ENCODE results near the gene DLGAP3.
"Not testable (repeated sequence)": the region's sequence is repeated elsewhere in the genome, so short reads cannot be mapped to it uniquely, and the experiment has no call there.

The DLGAP3 gene

DNA sequence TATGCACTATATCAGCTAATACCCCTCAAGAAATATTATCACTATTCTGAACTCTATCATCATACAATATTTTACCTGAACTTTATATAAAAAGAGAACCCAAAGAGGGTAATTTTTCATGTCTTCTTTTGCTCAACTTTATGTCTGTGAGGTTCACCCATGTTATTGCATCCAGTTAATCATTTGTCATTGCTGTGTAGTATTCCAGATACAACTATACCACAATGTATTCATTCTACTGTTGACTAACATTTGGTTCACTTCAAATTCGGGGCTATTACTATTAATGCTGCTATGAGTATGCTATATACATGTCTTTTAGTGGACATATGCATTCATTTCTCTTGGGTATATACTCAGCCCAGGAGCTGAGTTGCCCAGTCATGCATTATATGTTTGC lies 21.0 kb upstream of the DLGAP3 start:
- no peak for ATAC-seq
- H3K27ac Mint-ChIP-seq = no peak overlapping the region
- H3K27me3 Mint-ChIP-seq = peaks cover 3% of the 10 kb centered on the region
- no peak overlapping the region for H3K4me3 Mint-ChIP-seq
- peaks cover 4% of the 10 kb centered on the region for H3K9me3 Mint-ChIP-seq
- DNase-seq = no peak
- H3K36me3 Mint-ChIP-seq (ENCODE audit: low read depth) = no peaks in the 10 kb centered on the region
- H3K4me1 Mint-ChIP-seq = no peaks in the 10 kb centered on the region

DNA sequence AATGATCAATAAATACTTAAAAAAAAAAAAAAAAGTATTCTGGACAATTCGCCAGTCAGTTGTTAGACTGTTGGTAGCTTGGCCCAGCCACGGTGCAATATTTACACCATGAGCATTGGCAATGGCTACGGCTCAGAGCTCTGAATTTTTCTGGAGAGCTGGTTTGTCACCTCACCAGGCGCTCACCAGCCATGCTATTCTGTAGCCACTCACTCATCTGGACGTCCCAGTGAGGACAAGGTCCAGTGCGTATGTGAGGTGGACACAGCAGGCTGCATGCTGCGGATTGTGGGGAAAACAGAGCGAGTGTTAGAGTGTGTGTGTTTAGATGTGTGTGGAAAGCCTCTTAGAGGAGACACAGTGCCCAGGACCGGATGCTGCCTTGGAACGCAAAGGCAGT lies 19.3 kb upstream of the DLGAP3 start:
- peaks cover 10% of the 10 kb centered on the region for H3K27me3 Mint-ChIP-seq
- H3K27ac Mint-ChIP-seq; H3K36me3 Mint-ChIP-seq (ENCODE audit: low read depth); H3K4me1 Mint-ChIP-seq; ATAC-seq; H3K9me3 Mint-ChIP-seq; DNase-seq; H3K4me3 Mint-ChIP-seq: not testable (repeated sequence)

DNA sequence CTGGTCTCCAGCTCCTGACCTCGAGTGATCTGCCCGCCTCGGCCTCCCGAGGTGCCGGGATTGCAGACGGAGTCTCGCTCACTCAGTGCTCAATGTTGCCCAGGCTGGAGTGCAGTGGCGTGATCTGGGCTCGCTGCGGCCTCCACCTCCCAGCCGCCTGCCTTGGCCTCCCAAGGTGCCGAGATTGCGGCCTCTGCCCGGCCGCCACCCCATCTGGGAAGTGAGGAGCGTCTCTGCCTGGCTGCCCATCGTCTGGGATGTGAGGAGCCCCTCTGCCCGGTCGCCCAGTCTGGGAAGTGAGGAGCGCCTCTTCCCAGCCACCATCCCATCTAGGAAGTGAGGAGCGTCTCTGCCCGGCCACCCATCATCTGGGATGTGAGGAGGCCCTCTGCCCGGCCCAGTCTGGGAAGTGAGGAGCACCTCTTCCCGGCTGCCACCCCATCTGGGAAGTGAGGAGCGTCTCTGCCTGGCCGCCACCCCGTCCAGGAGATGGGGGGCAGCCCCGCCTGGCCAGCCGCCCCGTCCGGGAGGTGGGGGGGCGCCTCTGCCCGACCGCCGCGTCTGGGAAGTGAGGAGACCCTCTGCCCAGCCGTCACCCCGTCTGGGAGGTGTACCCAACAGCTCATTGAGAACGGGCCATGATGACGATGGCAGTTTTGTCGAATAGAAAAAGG lies 18.3 kb upstream of the DLGAP3 start:
- not testable (repeated sequence) for DNase-seq; H3K4me3 Mint-ChIP-seq; H3K4me1 Mint-ChIP-seq; H3K36me3 Mint-ChIP-seq (ENCODE audit: low read depth); H3K9me3 Mint-ChIP-seq; H3K27me3 Mint-ChIP-seq; H3K27ac Mint-ChIP-seq; ATAC-seq

DNA sequence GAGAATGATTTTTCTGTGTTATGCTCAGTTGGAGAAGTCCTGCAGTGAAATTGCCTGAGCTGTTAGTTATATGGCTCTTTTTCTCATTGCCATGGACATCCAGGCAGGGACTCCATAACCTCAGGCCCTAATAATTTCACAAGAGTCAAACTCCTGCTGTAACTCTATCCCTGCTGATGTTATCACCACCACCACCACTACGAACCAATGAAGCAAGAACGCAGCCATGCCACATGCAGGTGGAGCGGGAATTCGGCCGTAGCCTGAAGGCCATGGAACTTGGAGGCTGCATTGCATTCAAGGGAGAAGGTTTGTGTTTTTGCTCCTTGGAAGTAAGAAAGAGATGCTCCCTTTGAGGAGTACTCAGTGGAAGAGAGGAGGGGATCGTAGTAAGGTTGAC lies 16.8 kb upstream of the DLGAP3 start:
- H3K9me3 Mint-ChIP-seq = peaks cover 4% of the 10 kb centered on the region
- H3K27ac Mint-ChIP-seq = no peak overlapping the region
- H3K4me1 Mint-ChIP-seq = no peaks in the 10 kb centered on the region
- no peak overlapping the region for H3K4me3 Mint-ChIP-seq
- ATAC-seq (no peak), DNase-seq (no peak)
- no peaks in the 10 kb centered on the region for H3K36me3 Mint-ChIP-seq (ENCODE audit: low read depth)
- H3K27me3 Mint-ChIP-seq = peaks cover 12% of the 10 kb centered on the region

DNA sequence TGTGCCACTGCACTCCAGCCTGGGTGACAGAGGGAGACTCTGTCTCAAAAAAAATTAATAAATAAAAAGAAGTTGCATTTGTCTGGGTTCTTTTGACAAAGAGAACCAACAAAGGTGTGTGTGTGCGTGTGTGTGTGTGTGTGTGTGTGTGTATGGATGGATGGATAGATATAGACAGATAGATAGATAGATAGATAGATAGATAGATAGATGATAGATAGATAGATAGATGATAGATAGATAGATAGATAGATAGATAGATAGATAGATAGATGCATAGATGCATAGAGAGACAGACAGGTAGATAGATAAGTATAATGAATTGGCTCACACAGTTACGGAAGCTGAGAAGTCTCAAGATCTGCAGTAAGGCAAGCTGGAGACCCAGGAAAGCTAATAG lies 12.3 kb upstream of the DLGAP3 start:
- not testable (repeated sequence) for H3K4me3 Mint-ChIP-seq; H3K36me3 Mint-ChIP-seq (ENCODE audit: low read depth); DNase-seq; H3K27ac Mint-ChIP-seq; H3K9me3 Mint-ChIP-seq; H3K4me1 Mint-ChIP-seq; ATAC-seq
- H3K27me3 Mint-ChIP-seq = peaks cover 19% of the 10 kb centered on the region

DNA sequence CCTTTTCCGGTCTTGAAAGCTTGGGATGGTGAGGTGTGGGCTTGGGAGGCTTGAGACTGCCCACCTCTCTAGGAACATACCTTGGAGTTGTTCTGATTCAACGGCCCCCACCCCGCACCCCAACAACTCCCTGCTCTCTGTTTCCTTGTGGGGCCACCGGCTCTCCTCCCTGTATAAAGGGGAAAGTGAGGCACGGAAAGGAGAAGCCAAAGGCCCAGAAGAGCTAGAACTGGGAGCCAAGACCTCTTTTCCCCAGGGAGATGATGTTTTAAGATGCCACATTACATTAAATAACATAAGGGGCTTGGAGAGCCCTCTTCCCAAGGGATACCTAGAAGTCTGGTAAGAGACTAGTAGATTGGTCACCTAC lies 1.2 kb upstream of the DLGAP3 start:
- peaks cover 6% of the 10 kb centered on the region for H3K4me1 Mint-ChIP-seq
- peaks cover 44% of the 10 kb centered on the region for H3K27me3 Mint-ChIP-seq
- no peaks in the 10 kb centered on the region for H3K9me3 Mint-ChIP-seq
- no peak for DNase-seq
- H3K36me3 Mint-ChIP-seq (ENCODE audit: low read depth) = no peaks in the 10 kb centered on the region
- no peak overlapping the region for H3K27ac Mint-ChIP-seq
- ATAC-seq = no peak
- no peak overlapping the region for H3K4me3 Mint-ChIP-seq

DNA sequence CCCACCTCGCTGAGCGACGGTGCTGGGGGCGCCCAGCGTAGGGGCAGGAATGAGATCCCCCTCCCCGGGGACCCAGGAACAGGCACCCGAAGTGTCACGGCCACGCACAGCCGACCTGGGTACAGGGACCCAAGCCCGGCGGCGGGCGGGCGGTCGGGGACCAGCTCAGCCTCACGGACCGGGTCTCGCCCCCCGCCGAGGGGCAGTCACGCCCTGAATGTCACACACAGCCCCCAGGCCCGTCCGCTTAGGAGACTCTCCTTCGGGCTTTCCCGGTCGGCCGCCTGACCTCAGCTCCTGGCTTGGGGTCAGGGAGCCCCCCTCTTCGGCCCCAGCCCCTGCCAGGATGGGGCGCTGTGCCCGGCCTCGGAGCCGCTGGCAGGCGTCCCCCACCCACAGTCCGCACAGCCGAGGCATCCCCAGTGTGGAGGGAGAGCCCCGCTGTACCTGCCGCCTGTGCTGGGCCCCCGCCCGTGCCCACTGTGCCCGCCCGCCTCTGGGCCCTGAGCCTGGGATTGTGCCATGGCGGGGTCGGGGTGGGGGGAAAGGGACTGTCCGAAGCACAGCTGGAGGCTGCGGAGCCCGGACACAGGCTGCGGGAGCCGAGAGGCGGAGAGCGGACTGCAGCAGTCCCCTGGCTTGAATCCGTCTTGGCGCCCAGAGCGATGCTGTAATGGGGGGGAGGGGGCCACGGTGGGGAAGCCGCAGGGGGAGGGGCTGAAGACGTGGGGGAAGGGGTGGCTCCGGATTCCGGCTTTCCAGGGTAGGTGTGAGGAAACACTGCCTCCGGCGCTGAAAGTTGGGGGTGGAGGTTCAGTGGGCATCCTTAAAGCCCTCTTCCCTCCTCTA lies 627 bp upstream of the DLGAP3 start:
- ATAC-seq (peak; percentile 26), DNase-seq (no peak)

DNA sequence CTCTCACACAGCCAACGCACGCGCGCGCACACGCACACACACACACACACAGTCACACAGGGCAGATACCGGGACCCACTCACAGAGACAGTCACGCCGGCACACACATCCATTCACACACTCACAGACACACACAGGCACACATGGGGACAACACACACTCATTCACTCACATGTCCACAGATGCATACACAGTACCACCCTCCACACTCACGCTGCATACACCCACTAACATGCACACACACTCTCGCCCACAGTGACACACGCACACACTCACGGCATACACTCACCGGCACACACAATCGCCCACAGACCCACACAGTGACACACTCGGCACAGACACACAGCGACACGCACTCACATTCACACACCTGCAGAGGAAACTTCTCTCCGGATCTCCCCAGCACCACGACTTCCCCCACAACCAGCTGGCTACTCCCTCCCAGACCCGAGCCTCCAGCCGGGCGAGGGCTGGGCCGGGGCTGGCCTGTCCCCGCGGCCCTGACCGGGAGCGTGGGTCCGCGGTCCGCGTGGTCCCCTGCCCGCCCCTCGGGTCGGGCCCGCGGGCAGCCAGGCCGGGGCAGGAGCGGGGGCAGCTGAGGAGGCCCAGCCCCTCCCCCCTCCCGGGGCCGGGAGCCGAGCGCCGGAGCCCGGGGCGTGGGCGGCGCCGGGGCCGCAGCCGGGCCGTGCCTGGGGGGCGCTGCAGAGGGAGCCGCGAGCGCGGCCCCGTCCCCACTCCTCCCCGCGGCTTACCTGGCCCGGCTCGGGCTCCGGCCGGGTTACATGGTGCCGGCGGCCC lies 552 bp downstream of the DLGAP3 start:
- peak overlapping the region; percentile 75 for H3K4me3 Mint-ChIP-seq
- peaks cover 55% of the 10 kb centered on the region for H3K27me3 Mint-ChIP-seq
- DNase-seq = no peak

More for the DNA sequence above, 627 bp upstream of the DLGAP3 start:
- Mint-ChIP-seq H3K9me3 (no peaks in the 10 kb centered on the region), H3K27me3 (peaks cover 45% of the 10 kb centered on the region), H3K27ac (no peak overlapping the region), H3K4me3 (no peak overlapping the region), H3K36me3 (ENCODE audit: low read depth) (no peaks in the 10 kb centered on the region), H3K4me1 (peaks cover 6% of the 10 kb centered on the region)

DNA sequence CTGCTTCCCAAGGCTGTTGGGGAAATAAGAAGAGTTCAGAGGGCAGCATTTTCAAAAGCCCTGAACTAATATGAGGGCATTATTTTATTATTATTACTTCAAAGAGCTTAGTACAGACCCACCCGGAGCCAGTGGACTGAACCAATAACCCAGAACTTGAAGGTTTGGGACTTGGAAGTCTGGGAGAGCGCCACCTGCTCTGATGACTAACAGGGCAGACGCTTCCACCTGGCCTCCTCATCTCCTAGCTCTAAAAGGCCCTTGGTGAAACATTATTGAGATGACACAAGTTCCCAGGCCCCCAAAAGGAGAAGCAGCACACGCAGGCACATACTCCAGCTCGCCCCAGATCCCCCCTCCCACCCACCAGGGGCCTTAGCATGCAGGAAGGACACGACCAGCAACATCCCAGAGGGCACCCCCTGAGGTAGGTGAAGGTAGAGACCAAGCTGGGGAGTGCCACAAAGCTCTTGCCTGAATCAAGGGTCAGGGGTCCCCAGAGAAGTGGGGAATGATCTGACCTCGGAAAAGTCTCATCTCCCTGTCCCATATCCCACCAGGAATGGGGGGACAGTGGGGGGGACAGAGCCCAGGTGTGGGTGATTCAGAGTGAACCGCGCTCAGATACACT lies 1.3 kb downstream of the DLGAP3 start:
- Mint-ChIP-seq H3K4me3 (peak overlapping the region; percentile 75), H3K4me1 (peaks cover 6% of the 10 kb centered on the region), H3K27me3 (peaks cover 60% of the 10 kb centered on the region), H3K36me3 (ENCODE audit: low read depth) (no peaks in the 10 kb centered on the region), H3K9me3 (no peaks in the 10 kb centered on the region), H3K27ac (no peak overlapping the region)
- DNase-seq = no peak
- ATAC-seq = no peak

More for the DNA sequence above, 552 bp downstream of the DLGAP3 start:
- Mint-ChIP-seq H3K27ac (peak overlapping the region; percentile 10), H3K36me3 (ENCODE audit: low read depth) (no peaks in the 10 kb centered on the region), H3K9me3 (no peaks in the 10 kb centered on the region), H3K4me1 (peaks cover 6% of the 10 kb centered on the region)
- no peak for ATAC-seq

DNA sequence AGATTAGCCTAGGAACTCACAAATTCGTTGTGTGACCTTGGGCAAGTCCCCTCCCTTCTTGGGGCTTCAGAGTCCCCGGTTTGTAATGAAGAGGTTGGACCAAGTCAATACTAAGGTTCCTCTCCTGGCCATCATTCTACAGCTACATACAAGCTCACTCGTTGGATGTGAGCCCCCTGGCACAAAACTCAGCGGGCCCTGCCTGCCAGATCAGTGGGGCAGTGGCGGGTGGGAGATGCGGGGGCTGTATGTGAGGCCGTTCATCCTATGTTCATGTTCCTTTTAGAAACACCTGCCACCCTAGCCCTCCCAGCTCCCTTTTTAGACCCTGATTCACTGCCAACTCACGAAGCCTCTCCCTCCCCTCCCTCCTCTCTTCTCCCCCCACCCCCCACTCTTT lies 2.1 kb downstream of the DLGAP3 start:
- no peaks in the 10 kb centered on the region for H3K36me3 Mint-ChIP-seq (ENCODE audit: low read depth)
- H3K4me3 Mint-ChIP-seq = no peak overlapping the region
- peaks cover 6% of the 10 kb centered on the region for H3K4me1 Mint-ChIP-seq
- DNase-seq = no peak
- no peaks in the 10 kb centered on the region for H3K9me3 Mint-ChIP-seq
- H3K27ac Mint-ChIP-seq = no peak overlapping the region
- no peak for ATAC-seq
- peaks cover 68% of the 10 kb centered on the region for H3K27me3 Mint-ChIP-seq

DNA sequence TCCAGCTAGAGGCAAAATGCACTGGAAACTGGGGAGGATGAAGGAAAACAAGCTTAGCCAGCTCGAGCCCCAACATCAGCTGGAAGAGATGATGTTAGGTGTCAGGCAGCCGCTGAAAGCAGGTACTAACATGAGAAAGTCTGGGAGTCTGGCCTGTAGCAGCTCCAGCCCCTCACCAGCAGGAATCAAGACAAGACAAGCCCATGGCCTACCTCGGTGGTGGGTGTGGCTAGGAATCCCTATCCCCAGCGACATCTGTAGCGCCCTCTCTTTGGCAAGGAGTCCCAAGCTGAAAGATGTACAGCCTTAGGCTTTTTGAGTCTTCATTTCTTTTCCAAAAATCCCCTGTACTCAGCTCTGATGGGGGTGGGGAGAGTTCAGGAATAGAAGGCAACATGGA lies 2.6 kb downstream of the DLGAP3 start:
- no peaks in the 10 kb centered on the region for H3K9me3 Mint-ChIP-seq
- no peak for DNase-seq

DNA sequence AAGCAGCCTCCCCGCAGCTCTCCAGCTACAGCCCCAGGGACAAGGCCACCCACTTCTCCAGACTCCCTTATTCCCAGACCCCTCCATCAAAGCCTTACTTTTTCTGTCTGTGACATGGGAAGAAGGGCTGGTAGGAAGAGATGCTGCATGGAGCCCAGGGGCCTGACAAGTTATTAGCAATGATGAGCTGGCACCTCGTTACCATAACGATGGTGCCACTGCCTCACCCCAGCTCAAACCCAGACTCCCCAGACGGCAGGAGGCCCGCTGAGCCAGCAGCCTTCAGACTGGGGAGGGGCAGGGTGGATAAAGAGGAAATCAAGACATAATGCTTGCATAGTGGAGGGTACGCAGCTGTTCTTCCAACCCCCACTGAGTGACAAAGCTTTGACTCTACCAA lies 3.3 kb downstream of the DLGAP3 start:
- Mint-ChIP-seq H3K4me3 (no peak overlapping the region), H3K4me1 (peaks cover 6% of the 10 kb centered on the region), H3K9me3 (no peaks in the 10 kb centered on the region), H3K27ac (no peak overlapping the region), H3K36me3 (ENCODE audit: low read depth) (no peaks in the 10 kb centered on the region), H3K27me3 (peaks cover 71% of the 10 kb centered on the region)
- DNase-seq (no peak), ATAC-seq (no peak)

More for the DNA sequence above, 2.6 kb downstream of the DLGAP3 start:
- Mint-ChIP-seq H3K27ac (no peak overlapping the region), H3K36me3 (ENCODE audit: low read depth) (no peaks in the 10 kb centered on the region), H3K4me1 (peaks cover 6% of the 10 kb centered on the region), H3K4me3 (no peak overlapping the region), H3K27me3 (peaks cover 68% of the 10 kb centered on the region)
- ATAC-seq = no peak

DNA sequence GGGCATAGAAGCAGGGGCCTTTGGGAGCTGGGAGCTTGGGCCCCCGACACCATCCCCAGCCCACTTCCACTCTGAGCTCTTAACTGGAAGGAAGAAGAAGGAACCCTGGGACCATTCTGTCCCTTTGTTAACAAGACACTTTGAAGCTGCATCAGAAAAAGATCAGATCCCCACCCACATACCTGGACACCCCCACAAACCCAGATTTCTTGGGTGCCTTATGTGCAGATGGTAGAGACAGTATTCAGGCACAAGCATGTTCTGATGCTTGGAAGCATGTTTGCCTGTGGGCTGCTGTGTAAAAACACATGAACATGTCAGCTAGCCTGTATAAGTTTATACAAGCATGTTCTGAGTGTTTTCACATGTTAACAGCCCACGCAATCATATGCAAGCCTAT lies 3.7 kb downstream of the DLGAP3 start:
- Mint-ChIP-seq H3K4me1 (peaks cover 6% of the 10 kb centered on the region), H3K36me3 (ENCODE audit: low read depth) (no peaks in the 10 kb centered on the region), H3K27ac (no peak overlapping the region), H3K9me3 (no peaks in the 10 kb centered on the region), H3K27me3 (peaks cover 67% of the 10 kb centered on the region), H3K4me3 (no peak overlapping the region)
- ATAC-seq (no peak), DNase-seq (no peak)

DNA sequence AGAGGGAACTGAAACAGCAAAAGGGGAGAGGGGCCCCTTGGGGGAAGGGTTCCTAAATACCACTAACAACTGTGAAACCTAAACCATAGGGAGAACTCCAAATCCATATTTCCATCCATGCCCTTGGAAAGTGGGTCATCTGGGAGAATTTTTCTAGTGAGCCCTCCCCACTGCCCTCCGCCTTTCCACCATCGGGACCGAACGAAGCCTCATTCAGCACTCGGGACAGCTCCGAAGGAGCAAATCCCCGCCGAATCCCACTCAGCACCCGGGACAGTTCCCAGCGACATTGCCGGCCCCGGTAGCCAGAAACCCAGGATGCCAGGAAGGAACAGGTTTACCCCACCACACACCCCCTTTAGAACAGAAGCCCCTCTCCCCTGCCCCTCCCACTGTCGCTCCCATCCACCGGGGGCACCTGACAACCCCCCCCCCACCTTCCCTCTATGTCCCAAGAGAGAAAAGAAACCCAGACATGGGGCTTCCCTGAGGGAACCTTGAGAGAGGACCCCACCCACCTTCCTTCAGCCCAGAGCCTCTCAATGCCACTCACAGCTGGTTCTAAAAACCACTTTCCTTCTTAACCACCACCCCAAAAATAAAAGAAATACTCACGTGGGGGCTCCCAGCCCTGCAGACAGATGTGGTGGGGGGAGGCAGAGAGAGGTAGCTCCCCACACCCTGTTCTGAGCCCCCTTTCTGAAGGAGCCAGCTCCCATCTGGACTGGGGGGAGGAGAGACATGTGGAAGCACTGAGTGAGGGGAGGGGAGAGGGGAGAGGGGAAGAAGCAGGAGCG lies 4.5 kb downstream of the DLGAP3 start:
- no peaks in the 10 kb centered on the region for H3K9me3 Mint-ChIP-seq
- ATAC-seq = no peak
- DNase-seq = peak; percentile 78
- H3K36me3 Mint-ChIP-seq (ENCODE audit: low read depth) = no peaks in the 10 kb centered on the region
- H3K27ac Mint-ChIP-seq = no peak overlapping the region
- H3K4me3 Mint-ChIP-seq = no peak overlapping the region
- peaks cover 6% of the 10 kb centered on the region for H3K4me1 Mint-ChIP-seq
- peaks cover 68% of the 10 kb centered on the region for H3K27me3 Mint-ChIP-seq

Measured in activated naive CD8-positive, alpha-beta T cell treated with anti-CD3 and anti-CD28 coated beads, Interleukin-2, amount 50 U/mL, for 24 hours (primary cell).